Loucy (cell line): ENCODE data around the gene RDM1.

Experiments
- EZH2phosphoT487 ChIP-seq: fragments of 200-600 bp; IDR thresholded peaks from 2 replicates; pipeline ENCODE4 v1.6.1; 2018; ENCODE audit warnings: antibody characterized with exemption, mild to moderate bottlenecking, moderate library complexity, borderline replicate concordance
- TF ChIP-seq, protein P1 (sequence below): fragments of 200-600 bp; sonication (generic); conservative IDR thresholded peaks from 2 replicates; pipeline ENCODE4 v1.5.1; 2014; ENCODE audit warnings: mild to moderate bottlenecking, antibody characterized with exemption, low read length

GRCh38 chr17:35934760-35935159 is 4.2 kb upstream of the RDM1 start:
- TF ChIP-seq, protein P1, sequence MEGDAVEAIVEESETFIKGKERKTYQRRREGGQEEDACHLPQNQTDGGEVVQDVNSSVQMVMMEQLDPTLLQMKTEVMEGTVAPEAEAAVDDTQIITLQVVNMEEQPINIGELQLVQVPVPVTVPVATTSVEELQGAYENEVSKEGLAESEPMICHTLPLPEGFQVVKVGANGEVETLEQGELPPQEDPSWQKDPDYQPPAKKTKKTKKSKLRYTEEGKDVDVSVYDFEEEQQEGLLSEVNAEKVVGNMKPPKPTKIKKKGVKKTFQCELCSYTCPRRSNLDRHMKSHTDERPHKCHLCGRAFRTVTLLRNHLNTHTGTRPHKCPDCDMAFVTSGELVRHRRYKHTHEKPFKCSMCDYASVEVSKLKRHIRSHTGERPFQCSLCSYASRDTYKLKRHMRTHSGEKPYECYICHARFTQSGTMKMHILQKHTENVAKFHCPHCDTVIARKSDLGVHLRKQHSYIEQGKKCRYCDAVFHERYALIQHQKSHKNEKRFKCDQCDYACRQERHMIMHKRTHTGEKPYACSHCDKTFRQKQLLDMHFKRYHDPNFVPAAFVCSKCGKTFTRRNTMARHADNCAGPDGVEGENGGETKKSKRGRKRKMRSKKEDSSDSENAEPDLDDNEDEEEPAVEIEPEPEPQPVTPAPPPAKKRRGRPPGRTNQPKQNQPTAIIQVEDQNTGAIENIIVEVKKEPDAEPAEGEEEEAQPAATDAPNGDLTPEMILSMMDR = no peak
- TF ChIP-seq EZH2phosphoT487 = no peak
